ENCODE data around the gene CAD.

DNA sequence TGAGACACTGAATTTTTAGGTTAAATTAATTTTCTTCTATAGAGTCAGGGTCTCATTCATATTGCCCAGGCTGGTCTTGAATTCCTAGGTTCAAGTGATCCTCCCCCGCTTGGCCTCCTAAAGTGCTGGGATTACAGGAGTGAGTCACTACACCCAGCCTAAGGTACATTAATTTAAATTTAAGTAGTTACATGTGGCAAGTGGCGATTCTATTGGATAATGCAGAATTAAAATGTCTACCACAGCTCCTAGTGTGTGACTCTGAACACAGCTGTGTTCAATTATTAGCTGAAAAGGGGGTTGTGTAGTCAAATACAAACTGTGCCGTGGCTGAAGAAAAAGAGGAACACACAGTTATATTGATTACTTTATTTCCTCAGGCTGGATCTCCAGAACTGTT lies 2.2 kb upstream of the CAD start:
- TF ChIP-seq, protein P1, sequence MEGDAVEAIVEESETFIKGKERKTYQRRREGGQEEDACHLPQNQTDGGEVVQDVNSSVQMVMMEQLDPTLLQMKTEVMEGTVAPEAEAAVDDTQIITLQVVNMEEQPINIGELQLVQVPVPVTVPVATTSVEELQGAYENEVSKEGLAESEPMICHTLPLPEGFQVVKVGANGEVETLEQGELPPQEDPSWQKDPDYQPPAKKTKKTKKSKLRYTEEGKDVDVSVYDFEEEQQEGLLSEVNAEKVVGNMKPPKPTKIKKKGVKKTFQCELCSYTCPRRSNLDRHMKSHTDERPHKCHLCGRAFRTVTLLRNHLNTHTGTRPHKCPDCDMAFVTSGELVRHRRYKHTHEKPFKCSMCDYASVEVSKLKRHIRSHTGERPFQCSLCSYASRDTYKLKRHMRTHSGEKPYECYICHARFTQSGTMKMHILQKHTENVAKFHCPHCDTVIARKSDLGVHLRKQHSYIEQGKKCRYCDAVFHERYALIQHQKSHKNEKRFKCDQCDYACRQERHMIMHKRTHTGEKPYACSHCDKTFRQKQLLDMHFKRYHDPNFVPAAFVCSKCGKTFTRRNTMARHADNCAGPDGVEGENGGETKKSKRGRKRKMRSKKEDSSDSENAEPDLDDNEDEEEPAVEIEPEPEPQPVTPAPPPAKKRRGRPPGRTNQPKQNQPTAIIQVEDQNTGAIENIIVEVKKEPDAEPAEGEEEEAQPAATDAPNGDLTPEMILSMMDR (IDR thresholded peaks at IDR 0.05), result no peak
- no peak for TF ChIP-seq POLR2A (IDR thresholded peaks at IDR 0.05)

Data from Peyer's patch (tissue), 4 donors.